Upper lobe of left lung (tissue), 6 donors: ENCODE measurements around the gene AMIGO2. TPM values are rescaled to one million over a fixed set of nuclear protein-coding genes. Genes with fewer than 3 reads are reported as not detected.

Experiments used
- ATAC-seq, 2 donors: fragments of 200-7000 bp; cut with Tn5 transposase; one replicate each; pipeline ENCODE4 v1.9.1; 2022; ENCODE audit warnings: mild to moderate bottlenecking in 2 of 2, moderate library complexity in 2 of 2; ENCODE audit not compliant: low FRiP score in 2 of 2
- DNase-seq, 2 donors: peaks; one replicate each; pipeline ENCODE4 v3.0.0-alpha.2; 2019 to 2020
- H3K27ac ChIP-seq, 4 donors: fragments of 200-600 bp; sonication (generic); one replicate each; pipeline ENCODE4 v1.5.1; 2016 to 2019
- H3K27me3 ChIP-seq, 4 donors: fragments of 200-600 bp; sonication (generic); one replicate each; pipeline ENCODE4 v1.5.1; 2017 to 2019
- H3K36me3 ChIP-seq, 4 donors: fragments of 200-600 bp; sonication (generic); one replicate each; pipeline ENCODE4 v1.5.1; 2016 to 2019
- H3K4me1 ChIP-seq, 4 donors: fragments of 200-600 bp; sonication (generic); one replicate each; pipeline ENCODE4 v1.5.1; 2018 to 2019
- H3K4me3 ChIP-seq, 4 donors: fragments of 200-600 bp; sonication (generic); one replicate each; pipeline ENCODE4 v1.5.1; 2017 to 2019; ENCODE audit warnings: mild to moderate bottlenecking in 2 of 4, moderate library complexity in 1 of 4
- H3K9me3 ChIP-seq, 4 donors: fragments of 200-600 bp; sonication (generic); one replicate each; pipeline ENCODE4 v1.5.1; 2018 to 2019
- CTCF ChIP-seq, 6 experiments: fragments of 450-650 bp in 4 of 6; fragments of 200-600 bp in 2 of 6; sonication (generic) in 2 of 6; IDR thresholded peaks; one replicate each; pipeline ENCODE4 v1.5.1; 2016 to 2019; ENCODE audit warnings: antibody characterized with exemption in 6 of 6
- EP300 ChIP-seq, 4 donors: sonication (generic); formaldehyde crosslinking; IDR thresholded peaks; one replicate each; pipeline ENCODE4 v1.5.1; 2017; ENCODE audit warnings: antibody characterized with exemption in 4 of 4, control low read depth in 2 of 4
- POLR2A ChIP-seq, 4 donors: fragments of 450-650 bp; IDR thresholded peaks; one replicate each; pipeline ENCODE4 v1.5.1; 2016 to 2017; ENCODE audit warnings: antibody characterized with exemption in 4 of 4, mild to moderate bottlenecking in 2 of 4
- POLR2AphosphoS5 ChIP-seq, 2 donors: sonication (generic); formaldehyde crosslinking; IDR thresholded peaks; one replicate each; pipeline ENCODE4 v1.5.1; 2017; ENCODE audit warnings: antibody characterized with exemption in 2 of 2
- WGBS, 2 donors: methylation state at CpG; one replicate each; pipeline ENCODE4 v1.1.5; 2017 to 2018; 5-methylcytosine and 5-hydroxymethylcytosine counted together
- total RNA-seq, 6 donors: library from RNA; depleted of rRNA in 4 of 6; stranded (reverse); fragments of >200 nt in 4 of 6; gene quantifications; one replicate each; pipeline versions ENCODE4 v1.1.0 to v1.2.1, GENCODE V29; 2016 to 2021
- donor health status: DM: no; HTN: no; CAD: no; lungs with moderate emphysema.
- donor health status: DM: no; HTN: yes; CAD: no; lungs with severe emphysema.

The AMIGO2 gene
- total RNA-seq, 6 donors from 2014 or later = 16.8 to 27.0 (median 22.2) TPM

- 87 to 92% methylated on average over 2 of the region's 2 CpGs for WGBS, 2 donors
- Histone ChIP-seq H3K27me3 (no peaks in the 10 kb centered on the region), H3K4me3 (no peak overlapping the region), H3K4me1 (no peaks in the 10 kb centered on the region), H3K9me3 (no peaks in the 10 kb centered on the region), H3K27ac (no peak overlapping the region), H3K36me3 (no peaks in the 10 kb centered on the region)
- TF ChIP-seq POLR2AphosphoS5 (IDR thresholded peaks at IDR 0.05) (no peak), POLR2A (IDR thresholded peaks at IDR 0.05) (no peak), CTCF (IDR thresholded peaks at IDR 0.05) (no peak), EP300 (IDR thresholded peaks at IDR 0.05) (no peak)
- no peak for DNase-seq
- ATAC-seq = no peak
Measured at GRCh38 chr12:47039079-47039478, 40.7 kb downstream of the AMIGO2 start.

GRCh38 chr12:47038270-47038748 is 41.5 kb downstream of the AMIGO2 start:
- Histone ChIP-seq H3K4me3 (no peak overlapping the region), H3K9me3 (no peaks in the 10 kb centered on the region), H3K27ac (no peak overlapping the region), H3K36me3 (no peaks in the 10 kb centered on the region), H3K4me1 (peaks cover under 1 to 3% (median 2%) of the 10 kb centered on the region in 4 donors), H3K27me3 (no peaks in the 10 kb centered on the region)
- ATAC-seq (peak in 1 of 2 donors; percentile 44), DNase-seq (no peak)
- TF ChIP-seq POLR2A (IDR thresholded peaks at IDR 0.05) (peak in 1 of 4 donors; percentile 58), CTCF (IDR thresholded peaks at IDR 0.05) (no peak)
- WGBS, 2 donors = 56 to 57% methylated on average over 1 of the region's 1 CpG

- Histone ChIP-seq H3K9me3 (no peaks in the 10 kb centered on the region), H3K36me3 (no peaks in the 10 kb centered on the region), H3K27ac (no peak overlapping the region), H3K27me3 (no peaks in the 10 kb centered on the region), H3K4me1 (peaks cover 3 to 10% (median 8%) of the 10 kb centered on the region in 4 donors), H3K4me3 (no peak overlapping the region)
- ATAC-seq = no peak
- no peak for DNase-seq
- TF ChIP-seq POLR2AphosphoS5 (IDR thresholded peaks at IDR 0.05) (no peak), CTCF (IDR thresholded peaks at IDR 0.05) (no peak), EP300 (IDR thresholded peaks at IDR 0.05) (no peak), POLR2A (IDR thresholded peaks at IDR 0.05) (no peak)
- WGBS, 2 donors = 78 to 79% methylated on average over 3 of the region's 3 CpGs
Measured at GRCh38 chr12:47035484-47035883, 44.3 kb downstream of the AMIGO2 start.

- 90 to 97% methylated on average over 2 of the region's 2 CpGs for WGBS, 2 donors
- DNase-seq = no peak
- no peak overlapping the region for H3K4me3 ChIP-seq
- H3K4me1 ChIP-seq = peaks cover 3 to 10% (median 8%) of the 10 kb centered on the region in 4 donors
- ATAC-seq = no peak
- H3K9me3 ChIP-seq = no peaks in the 10 kb centered on the region
- H3K36me3 ChIP-seq = no peaks in the 10 kb centered on the region
- no peak overlapping the region for H3K27ac ChIP-seq
- H3K27me3 ChIP-seq = no peaks in the 10 kb centered on the region
- TF ChIP-seq EP300 (IDR thresholded peaks at IDR 0.05) (no peak), POLR2AphosphoS5 (IDR thresholded peaks at IDR 0.05) (no peak), POLR2A (IDR thresholded peaks at IDR 0.05) (no peak), CTCF (IDR thresholded peaks at IDR 0.05) (no peak)
Measured at GRCh38 chr12:47034661-47035060, 45.1 kb downstream of the AMIGO2 start.

- WGBS, 2 donors = 84 to 91% methylated on average over 5 of the region's 5 CpGs
- no peaks in the 10 kb centered on the region for H3K27me3 ChIP-seq
- no peak for ATAC-seq
- no peak overlapping the region for H3K4me3 ChIP-seq
- peaks cover 3 to 10% (median 8%) of the 10 kb centered on the region in 4 donors for H3K4me1 ChIP-seq
- H3K9me3 ChIP-seq = no peaks in the 10 kb centered on the region
- TF ChIP-seq POLR2AphosphoS5 (IDR thresholded peaks at IDR 0.05) (no peak), EP300 (IDR thresholded peaks at IDR 0.05) (no peak), CTCF (IDR thresholded peaks at IDR 0.05) (no peak), POLR2A (IDR thresholded peaks at IDR 0.05) (no peak)
- peak overlapping the region in 1 of 4 donors; percentile 0 for H3K27ac ChIP-seq
- H3K36me3 ChIP-seq = no peaks in the 10 kb centered on the region
- no peak for DNase-seq
Measured at GRCh38 chr12:47033789-47034555, 45.8 kb downstream of the AMIGO2 start.
